Measurements from ENCODE around the gene CTDSPL.

CTDSPL gene

GRCh38 chr3:37993820-37994638, 132.3 kb downstream of the CTDSPL start:
- Histone ChIP-seq H3K36me3 (ENCODE audit: control insufficient read depth in 4 of 4, insufficient read depth in 4 of 4, low read length in 3 of 4) (peaks cover 3 to 19% (median 14%) of the 10 kb centered on the region in 4 experiments), H3K27me3 (replicated peaks in 2 of 5; ENCODE audit: control insufficient read depth in 4 of 5, insufficient read depth in 5 of 5, low read length in 4 of 5) (no peaks in the 10 kb centered on the region), H3K4me3 (ENCODE audit: control insufficient read depth in 1 of 7, extremely low read depth in 1 of 7, insufficient read depth in 4 of 7, low read depth in 2 of 7, low read length in 6 of 7) (peak overlapping the region; percentile 63 to 94 (median 76)), H3K27ac (ENCODE audit: insufficient read depth in 1 of 2, low read depth in 1 of 2, low read length in 2 of 2, poor library complexity in 1 of 2, severe bottlenecking in 2 of 2) (peak overlapping the region; percentile 52 to 80), H3K4me1 (ENCODE audit: control extremely low read depth in 1 of 4, control insufficient read depth in 4 of 4, insufficient read depth in 4 of 4, low read length in 3 of 4) (peaks cover 0 to 42% (median 27%) of the 10 kb centered on the region in 4 experiments), H3K9me3 (ENCODE audit: control extremely low read depth in 1 of 5, control insufficient read depth in 4 of 5, insufficient read depth in 2 of 5, low read depth in 1 of 5, low read length in 4 of 5) (no peaks in the 10 kb centered on the region)
- DNase-seq = peak; percentile 48 to 72 (median 62)
- ChIA-PET POLR2A (no interaction called here), CTCF (interaction anchor here (1.6 to 2.8 kb wide), 2 partner anchors 10 to 19 kb away, joined by 4 to 9 read pairs; no protein-coding TSS in a partner anchor)
- WGBS (ENCODE audit: insufficient coverage) = 0% methylated on average over 29 of the region's 49 CpGs

GRCh38 chr3:37994639-37994972, 132.9 kb downstream of the CTDSPL start:
- Histone ChIP-seq H3K4me3 (ENCODE audit: control insufficient read depth in 1 of 7, extremely low read depth in 1 of 7, insufficient read depth in 4 of 7, low read depth in 2 of 7, low read length in 6 of 7) (peak overlapping the region in 6 of 7 experiments; percentile 66 to 94 (median 82)), H3K4me1 (ENCODE audit: control extremely low read depth in 1 of 4, control insufficient read depth in 4 of 4, insufficient read depth in 4 of 4, low read length in 3 of 4) (peaks cover 0 to 46% (median 28%) of the 10 kb centered on the region in 4 experiments), H3K27me3 (replicated peaks in 2 of 5; ENCODE audit: control insufficient read depth in 4 of 5, insufficient read depth in 5 of 5, low read length in 4 of 5) (no peaks in the 10 kb centered on the region), H3K27ac (ENCODE audit: insufficient read depth in 1 of 2, low read depth in 1 of 2, low read length in 2 of 2, poor library complexity in 1 of 2, severe bottlenecking in 2 of 2) (peak overlapping the region in 1 of 2 experiments; percentile 80), H3K36me3 (ENCODE audit: control insufficient read depth in 4 of 4, insufficient read depth in 4 of 4, low read length in 3 of 4) (peaks cover 3 to 24% (median 15%) of the 10 kb centered on the region in 4 experiments), H3K9me3 (ENCODE audit: control extremely low read depth in 1 of 5, control insufficient read depth in 4 of 5, insufficient read depth in 2 of 5, low read depth in 1 of 5, low read length in 4 of 5) (no peaks in the 10 kb centered on the region)
- peak in 1 of 3 donors; percentile 9 for DNase-seq
- POLR2A ChIA-PET = no interaction called here
- CTCF ChIA-PET = interaction anchor here (1.6 to 2.8 kb wide), 2 partner anchors 10 to 20 kb away, joined by 4 to 9 read pairs; no protein-coding TSS in a partner anchor
- no CpG with 5 or more reads among the region's 2 CpGs for WGBS (ENCODE audit: insufficient coverage)

GRCh38 chr3:37995652-37996641, 134.3 kb downstream of the CTDSPL start:
- no peaks in the 10 kb centered on the region for H3K9me3 ChIP-seq (ENCODE audit: control extremely low read depth in 1 of 5, control insufficient read depth in 4 of 5, insufficient read depth in 2 of 5, low read depth in 1 of 5, low read length in 4 of 5)
- DNase-seq = peak in 1 of 3 donors; percentile 7
- no peaks in the 10 kb centered on the region for H3K27me3 ChIP-seq (replicated peaks in 2 of 5; ENCODE audit: control insufficient read depth in 4 of 5, insufficient read depth in 5 of 5, low read length in 4 of 5)
- POLR2A ChIA-PET = interaction anchor here (1.1 kb wide), 1 partner anchor 141 kb away, joined by 3 read pairs; the partner anchor contains the start of gene ACAA1
- CTCF ChIA-PET = interaction anchor here (0.6 to 2.5 kb wide), 12 partner anchors 8 to 484 kb away, joined by 3 to 10 read pairs (median 4); partner anchors contain the start of gene DLEC1
- H3K27ac ChIP-seq (ENCODE audit: insufficient read depth in 1 of 2, low read depth in 1 of 2, low read length in 2 of 2, poor library complexity in 1 of 2, severe bottlenecking in 2 of 2) = no peak overlapping the region
- peaks cover 0 to 46% (median 28%) of the 10 kb centered on the region in 4 experiments for H3K4me1 ChIP-seq (ENCODE audit: control extremely low read depth in 1 of 4, control insufficient read depth in 4 of 4, insufficient read depth in 4 of 4, low read length in 3 of 4)
- H3K36me3 ChIP-seq (ENCODE audit: control insufficient read depth in 4 of 4, insufficient read depth in 4 of 4, low read length in 3 of 4) = peaks cover 3 to 33% (median 21%) of the 10 kb centered on the region in 4 experiments
- H3K4me3 ChIP-seq (ENCODE audit: control insufficient read depth in 1 of 7, extremely low read depth in 1 of 7, insufficient read depth in 4 of 7, low read depth in 2 of 7, low read length in 6 of 7) = no peak overlapping the region
- WGBS (ENCODE audit: insufficient coverage) = 88% methylated on average over 7 of the region's 10 CpGs

- H3K4me1 ChIP-seq (ENCODE audit: control extremely low read depth in 1 of 4, control insufficient read depth in 4 of 4, insufficient read depth in 4 of 4, low read length in 3 of 4) = peaks cover 0 to 46% (median 28%) of the 10 kb centered on the region in 4 experiments
- H3K9me3 ChIP-seq (ENCODE audit: control extremely low read depth in 1 of 5, control insufficient read depth in 4 of 5, insufficient read depth in 2 of 5, low read depth in 1 of 5, low read length in 4 of 5) = no peaks in the 10 kb centered on the region
- DNase-seq = peak; percentile 85 to 92 (median 89)
- H3K27me3 ChIP-seq (replicated peaks in 2 of 5; ENCODE audit: control insufficient read depth in 4 of 5, insufficient read depth in 5 of 5, low read length in 4 of 5) = no peaks in the 10 kb centered on the region
- no peak overlapping the region for H3K27ac ChIP-seq (ENCODE audit: insufficient read depth in 1 of 2, low read depth in 1 of 2, low read length in 2 of 2, poor library complexity in 1 of 2, severe bottlenecking in 2 of 2)
- POLR2A ChIA-PET = interaction anchor here (1.1 kb wide), 1 partner anchor 140 kb away, joined by 3 read pairs; the partner anchor contains the start of gene ACAA1
- 55% methylated on average over 7 of the region's 7 CpGs for WGBS (ENCODE audit: insufficient coverage)
- no peak overlapping the region for H3K4me3 ChIP-seq (ENCODE audit: control insufficient read depth in 1 of 7, extremely low read depth in 1 of 7, insufficient read depth in 4 of 7, low read depth in 2 of 7, low read length in 6 of 7)
- peaks cover 3 to 41% (median 29%) of the 10 kb centered on the region in 4 experiments for H3K36me3 ChIP-seq (ENCODE audit: control insufficient read depth in 4 of 4, insufficient read depth in 4 of 4, low read length in 3 of 4)
- CTCF ChIA-PET = interaction anchor here (0.6 to 2.5 kb wide), 13 partner anchors 9 to 483 kb away, joined by 3 to 10 read pairs (median 4); partner anchors contain the start of gene DLEC1
These were observed 135.2 kb downstream of the CTDSPL start for GRCh38 chr3:37996785-37997301.

GRCh38 chr3:37997342-37997741, 135.7 kb downstream of the CTDSPL start:
- Histone ChIP-seq H3K9me3 (ENCODE audit: control extremely low read depth in 1 of 5, control insufficient read depth in 4 of 5, insufficient read depth in 2 of 5, low read depth in 1 of 5, low read length in 4 of 5) (no peaks in the 10 kb centered on the region), H3K27me3 (replicated peaks in 2 of 5; ENCODE audit: control insufficient read depth in 4 of 5, insufficient read depth in 5 of 5, low read length in 4 of 5) (no peaks in the 10 kb centered on the region), H3K36me3 (ENCODE audit: control insufficient read depth in 4 of 4, insufficient read depth in 4 of 4, low read length in 3 of 4) (peaks cover 3 to 46% (median 34%) of the 10 kb centered on the region in 4 experiments), H3K4me1 (ENCODE audit: control extremely low read depth in 1 of 4, control insufficient read depth in 4 of 4, insufficient read depth in 4 of 4, low read length in 3 of 4) (peaks cover 0 to 46% (median 28%) of the 10 kb centered on the region in 4 experiments), H3K27ac (ENCODE audit: insufficient read depth in 1 of 2, low read depth in 1 of 2, low read length in 2 of 2, poor library complexity in 1 of 2, severe bottlenecking in 2 of 2) (no peak overlapping the region), H3K4me3 (ENCODE audit: control insufficient read depth in 1 of 7, extremely low read depth in 1 of 7, insufficient read depth in 4 of 7, low read depth in 2 of 7, low read length in 6 of 7) (no peak overlapping the region)
- 100% methylated on average over 8 of the region's 10 CpGs for WGBS (ENCODE audit: insufficient coverage)
- CTCF ChIA-PET = interaction anchor here (1.0 to 2.5 kb wide), 14 partner anchors 9 to 482 kb away, joined by 3 to 10 read pairs (median 4); partner anchors contain the start of gene DLEC1
- DNase-seq = no peak
- POLR2A ChIA-PET = interaction anchor here (1.1 kb wide), 1 partner anchor 139 kb away, joined by 3 read pairs; the partner anchor contains the start of gene ACAA1

GRCh38 chr3:37997791-37998370, 136.2 kb downstream of the CTDSPL start:
- Histone ChIP-seq H3K27me3 (replicated peaks in 2 of 5; ENCODE audit: control insufficient read depth in 4 of 5, insufficient read depth in 5 of 5, low read length in 4 of 5) (no peaks in the 10 kb centered on the region), H3K4me1 (ENCODE audit: control extremely low read depth in 1 of 4, control insufficient read depth in 4 of 4, insufficient read depth in 4 of 4, low read length in 3 of 4) (peaks cover 0 to 46% (median 28%) of the 10 kb centered on the region in 4 experiments), H3K27ac (ENCODE audit: insufficient read depth in 1 of 2, low read depth in 1 of 2, low read length in 2 of 2, poor library complexity in 1 of 2, severe bottlenecking in 2 of 2) (peak overlapping the region in 1 of 2 experiments; percentile 76), H3K9me3 (ENCODE audit: control extremely low read depth in 1 of 5, control insufficient read depth in 4 of 5, insufficient read depth in 2 of 5, low read depth in 1 of 5, low read length in 4 of 5) (no peaks in the 10 kb centered on the region), H3K36me3 (ENCODE audit: control insufficient read depth in 4 of 4, insufficient read depth in 4 of 4, low read length in 3 of 4) (peaks cover 3 to 50% (median 38%) of the 10 kb centered on the region in 4 experiments), H3K4me3 (ENCODE audit: control insufficient read depth in 1 of 7, extremely low read depth in 1 of 7, insufficient read depth in 4 of 7, low read depth in 2 of 7, low read length in 6 of 7) (peak overlapping the region in 1 of 7 experiments; percentile 67)
- no peak for DNase-seq
- CTCF ChIA-PET = interaction anchor here (1.0 to 2.5 kb wide), 10 partner anchors 9 to 80 kb away, joined by 3 to 10 read pairs (median 4); partner anchors contain the start of gene DLEC1
- POLR2A ChIA-PET = no interaction called here
- WGBS (ENCODE audit: insufficient coverage) = 96% methylated on average over 4 of the region's 6 CpGs

Measured in common myeloid progenitor, CD34-positive (primary cell).